K562 (cell line): Measurements from ENCODE around the gene HOXD1. TPM values are rescaled to one million over a fixed set of nuclear protein-coding genes. Genes with fewer than 3 reads are reported as not detected.

Experiments
- ATAC-seq: fragments of 200-7000 bp; cut with Tn5 transposase; 3 replicates; pipeline ENCODE4 v1.9.1; 2020; ENCODE audit warnings: moderate library complexity
- BruUV-seq: library from RNA; stranded (reverse); fragments of 400-500 nt; replicated peaks from 2 replicates; lab custom pipeline; 2021; lab: Mats Ljungman, UMichigan
- CTCF ChIA-PET: fragments of 300-600 bp; formaldehyde crosslinking; extraction: SDS; loops from one replicate; lab custom pipeline; 2021; ENCODE audit warnings: low intra/inter-chr PET ratio; lab: Yijun Ruan, JAX
- POLR2A ChIA-PET: fragments of 300-600, 350-650 bp; sonication (Branson Sonifier 250); formaldehyde crosslinking; extraction: SDS; loops from one replicate; lab custom pipeline; 2021; ENCODE audit warnings: antibody characterized with exemption, inconsistent platforms; lab: Yijun Ruan, JAX
- DNase-seq, 4 experiments: peaks; one replicate each; pipeline versions ENCODE4 v3.0.0 to v3.0.0-alpha.2; 2011 to 2018; ENCODE audit warnings: low spot score in 3 of 4, mixed read lengths in 3 of 4; ENCODE audit errors: extremely low read depth in 1 of 4
- FAIRE-seq: peaks from 2 replicates; lab custom pipeline; 2011; peaks lifted over from hg19 to GRCh38; lab: Jason Lieb, UNC
- H2AFZ ChIP-seq: 2 replicates; pipeline ENCODE4 v1.6.0; 2011; ENCODE audit warnings: low read depth, low read length, control low read depth, inconsistent platforms
- H3K27ac ChIP-seq: fragments of 200-600 bp; 3 replicates; pipeline ENCODE4 v1.8.0; 2011; ENCODE audit warnings: low read depth, mild to moderate bottlenecking, control low read depth, inconsistent platforms, low read length, moderate library complexity, mixed read lengths; ENCODE audit errors: extremely low read depth
- H3K27me3 ChIP-seq, 2 experiments: fragments of 300-600 bp in 1 of 2; 2 replicates in 1 of 2; 3 replicates in 1 of 2; pipeline versions ENCODE4 v1.6.0 to v1.8.0; 2011; ENCODE audit warnings: inconsistent platforms in 2 of 2, low read length in 2 of 2, mild to moderate bottlenecking in 1 of 2, mixed read lengths in 1 of 2, moderate library complexity in 1 of 2; ENCODE audit not compliant: control insufficient read depth in 2 of 2, insufficient read depth in 2 of 2
- H3K36me3 ChIP-seq: fragments of 300-600 bp; 3 replicates; pipeline ENCODE4 v1.8.0; 2011; ENCODE audit warnings: mild to moderate bottlenecking, low read length, inconsistent platforms; ENCODE audit not compliant: control insufficient read depth, insufficient read depth
- H3K4me1 ChIP-seq, 2 experiments: fragments of 200-600 bp in 1 of 2; replicated peaks in 1 of 2; 2 replicates in 1 of 2; 3 replicates in 1 of 2; pipeline versions ENCODE4 v1.5.1 to v1.8.0; 2011; ENCODE audit warnings: inconsistent platforms in 2 of 2, low read length in 2 of 2, mild to moderate bottlenecking in 1 of 2, mixed read lengths in 1 of 2, moderate library complexity in 1 of 2; ENCODE audit not compliant: control insufficient read depth in 2 of 2, insufficient read depth in 2 of 2
- H3K4me2 ChIP-seq: 2 replicates; pipeline ENCODE4 v1.6.1; 2011; ENCODE audit warnings: low read length, control low read depth, inconsistent platforms, mixed read lengths; ENCODE audit not compliant: insufficient read depth
- H3K4me3 ChIP-seq: fragments of 200-600 bp; sonication (generic), shearing (Covaris generic); 2 replicates; pipeline ENCODE4 v1.5.1; 2016; ENCODE audit warnings: control low read depth, inconsistent platforms
- H3K79me2 ChIP-seq: fragments of 200-600 bp; 3 replicates; pipeline ENCODE4 v1.8.0; 2011; ENCODE audit warnings: low read length, inconsistent platforms; ENCODE audit not compliant: control insufficient read depth, insufficient read depth
- H3K9ac ChIP-seq, 2 experiments: 2 replicates each; pipeline versions ENCODE4 v1.6.0 to v1.6.1; 2011; ENCODE audit warnings: low read depth in 2 of 2, low read length in 2 of 2, control low read depth in 1 of 2, inconsistent platforms in 1 of 2, mild to moderate bottlenecking in 1 of 2, mixed read lengths in 1 of 2; ENCODE audit not compliant: insufficient read depth in 1 of 2
- H3K9me1 ChIP-seq: one replicate; pipeline ENCODE4 v1.6.0; 2011; ENCODE audit warnings: inconsistent platforms, mild to moderate bottlenecking, low read length, moderate library complexity; ENCODE audit not compliant: control insufficient read depth, insufficient read depth
- H3K9me3 ChIP-seq: replicated peaks from 2 replicates; pipeline ENCODE4 v1.5.1; 2011; ENCODE audit warnings: low read depth, low read length, inconsistent platforms; ENCODE audit not compliant: control insufficient read depth, insufficient read depth
- H4K20me1 ChIP-seq: replicated peaks from 2 replicates; pipeline ENCODE4 v1.6.1; 2011; ENCODE audit warnings: low read length, inconsistent platforms, mixed read lengths; ENCODE audit not compliant: control insufficient read depth, insufficient read depth
- ERF ChIP-seq: fragments of 450-650 bp; formaldehyde crosslinking; IDR thresholded peaks from 2 replicates; pipeline ENCODE4 v1.4.0; 2020; ENCODE audit warnings: mild to moderate bottlenecking, mixed read lengths
- FOXK2 ChIP-seq, 2 experiments: fragments of 450-650 bp; IDR thresholded peaks in 1 of 2; conservative IDR thresholded peaks in 1 of 2; 2 replicates each; pipeline ENCODE4 v1.6.1; 2016; ENCODE audit warnings: low read depth in 2 of 2, mild to moderate bottlenecking in 1 of 2
- GTF2E2 ChIP-seq: fragments of 200-800 bp; sonication (Bioruptor generic); IDR thresholded peaks from 2 replicates; pipeline ENCODE4 v1.6.1; 2016; ENCODE audit warnings: missing genetic modification characterization, missing compliant biosample characterization
- NBN ChIP-seq: fragments of 450-650 bp; IDR thresholded peaks from 2 replicates; pipeline ENCODE4 v1.6.1; 2016; ENCODE audit warnings: low read depth, mild to moderate bottlenecking
- ZNF41 ChIP-seq: fragments of 250-450 bp; sonication (Bioruptor Pico); conservative IDR thresholded peaks from 2 replicates; pipeline ENCODE4 v1.4.0; 2020; ENCODE audit warnings: mild to moderate bottlenecking
- ZNF785 ChIP-seq: fragments of 250-450 bp; sonication (Bioruptor Pico); IDR thresholded peaks from 2 replicates; pipeline ENCODE4 v1.4.0; 2020; ENCODE audit warnings: mild to moderate bottlenecking
- WGBS: fragments of 100-300 bp; shearing (Covaris generic); methylation state at CpG from one replicate; pipeline ENCODE4 v1.1.6; 2016; ENCODE audit warnings: low coverage, mixed read lengths; ENCODE audit not compliant: insufficient coverage; ENCODE audit errors: missing lambda C conversion rate; 5-methylcytosine and 5-hydroxymethylcytosine counted together
- in situ Hi-C: fragments of 300-500 bp; cut with MboI; formaldehyde crosslinking; loops from 4 replicates; pipeline ENCODE4 v1.15.0; 2018; ENCODE audit warnings: inconsistent platforms, mixed read lengths
- intact Hi-C: fragments of 100-400 bp; cut with micrococcal nuclease; formaldehyde crosslinking; loops from 2 replicates; pipeline ENCODE4 v1.14.2; 2022
- polyA plus RNA-seq, 8 experiments: library from polyadenylated mRNA; depleted of rRNA in 4 of 8; stranded (reverse) in 5 of 8; unstranded in 3 of 8; fragments of >200 nt; fragmentation: Nextera tagmentation in 2 of 8; fragmentation: Illumina TruSeq in 1 of 8; extraction: Ambion mirVana in 2 of 8; extraction: Trizol in 1 of 8; gene quantifications; 2 replicates each; pipeline versions ENCODE4 v1.2.1 to v1.2.3, GENCODE V29; 2011 to 2014; ENCODE audit warnings: inconsistent platforms in 1 of 8, missing spikeins in 1 of 8
- total RNA-seq, 7 experiments: library from RNA; depleted of rRNA in 6 of 7; stranded (reverse); fragments of >200 nt in 6 of 7; fragmentation: Illumina TruSeq in 2 of 7; extraction: Trizol in 2 of 7; gene quantifications; 2 replicates each; pipeline versions ENCODE4 v1.2.1 to v1.2.3, GENCODE V29; 2011 to 2021; ENCODE audit warnings: low replicate concordance in 1 of 7
- TF ChIP-seq, protein P1 (sequence below): sonication (generic); formaldehyde crosslinking; IDR thresholded peaks from 2 replicates; pipeline ENCODE4 v1.8.0; 2023; ENCODE audit warnings: mild to moderate bottlenecking, missing genetic modification reagents
- TF ChIP-seq, protein P2 (sequence below): fragments of 250-450 bp; sonication (Bioruptor Pico); IDR thresholded peaks from 2 replicates; pipeline ENCODE4 v1.4.0; 2020; ENCODE audit warnings: mild to moderate bottlenecking, moderate library complexity, borderline replicate concordance
- TF ChIP-seq, protein P3 (sequence below): fragments of 450-650 bp; IDR thresholded peaks from 2 replicates; pipeline ENCODE4 v1.6.1; 2017; ENCODE audit warnings: antibody characterized with exemption, mild to moderate bottlenecking

Gene HOXD1
- total and polyA plus RNA-seq, 9 of the 15 experiments (the other 6 are each of a cell fraction or from before 2014, with no cell fraction given): not detected

DNA sequence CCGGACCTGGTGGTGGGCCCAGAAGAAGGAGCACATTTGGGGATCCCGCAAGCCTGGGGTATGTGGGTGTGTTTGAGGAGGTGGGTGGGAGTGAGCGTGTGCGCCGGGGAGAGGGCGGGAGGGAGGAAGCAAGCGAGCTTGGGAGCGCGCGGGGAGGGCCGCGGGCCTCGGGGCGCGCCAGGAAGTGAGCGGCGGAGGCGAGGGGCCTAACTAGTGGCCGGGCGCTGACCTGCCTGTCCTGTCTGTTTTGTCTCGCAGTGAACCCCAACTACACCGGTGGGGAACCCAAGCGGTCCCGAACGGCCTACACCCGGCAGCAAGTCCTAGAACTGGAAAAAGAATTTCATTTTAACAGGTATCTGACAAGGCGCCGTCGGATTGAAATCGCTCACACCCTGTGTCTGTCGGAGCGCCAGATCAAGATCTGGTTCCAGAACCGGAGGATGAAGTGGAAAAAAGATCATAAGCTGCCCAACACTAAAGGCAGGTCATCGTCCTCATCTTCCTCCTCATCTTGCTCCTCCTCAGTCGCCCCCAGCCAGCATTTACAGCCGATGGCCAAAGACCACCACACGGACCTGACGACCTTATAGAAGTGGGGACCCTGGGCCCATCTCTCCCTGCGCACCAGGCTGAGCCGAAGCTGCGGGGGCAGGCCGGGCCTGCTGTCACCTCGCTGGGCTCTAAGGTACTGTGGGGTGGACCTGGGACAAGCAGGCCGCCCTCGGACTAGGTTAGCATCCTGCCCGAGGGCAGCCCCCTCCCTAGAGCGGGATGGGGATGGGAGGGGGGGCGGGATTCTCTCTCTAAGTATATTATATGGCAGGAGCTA lies 35.9 kb upstream of the HOXD1 start:
- TF ChIP-seq NBN (no peak), ERF (no peak), GTF2E2 (tag) (no peak), ZNF41 (no peak), ZNF785 (CRISPR knock-in tag) (no peak), FOXK2 (conservative IDR thresholded peaks at IDR 0.05 in 1 of 2, IDR thresholded peaks at IDR 0.05 in 1 of 2; ENCODE audit: low read depth in 2 of 2) (no peak)
- TF ChIP-seq, protein P1, sequence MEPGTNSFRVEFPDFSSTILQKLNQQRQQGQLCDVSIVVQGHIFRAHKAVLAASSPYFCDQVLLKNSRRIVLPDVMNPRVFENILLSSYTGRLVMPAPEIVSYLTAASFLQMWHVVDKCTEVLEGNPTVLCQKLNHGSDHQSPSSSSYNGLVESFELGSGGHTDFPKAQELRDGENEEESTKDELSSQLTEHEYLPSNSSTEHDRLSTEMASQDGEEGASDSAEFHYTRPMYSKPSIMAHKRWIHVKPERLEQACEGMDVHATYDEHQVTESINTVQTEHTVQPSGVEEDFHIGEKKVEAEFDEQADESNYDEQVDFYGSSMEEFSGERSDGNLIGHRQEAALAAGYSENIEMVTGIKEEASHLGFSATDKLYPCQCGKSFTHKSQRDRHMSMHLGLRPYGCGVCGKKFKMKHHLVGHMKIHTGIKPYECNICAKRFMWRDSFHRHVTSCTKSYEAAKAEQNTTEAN (CRISPR knock-in tag): no peak
- TF ChIP-seq, protein P2, sequence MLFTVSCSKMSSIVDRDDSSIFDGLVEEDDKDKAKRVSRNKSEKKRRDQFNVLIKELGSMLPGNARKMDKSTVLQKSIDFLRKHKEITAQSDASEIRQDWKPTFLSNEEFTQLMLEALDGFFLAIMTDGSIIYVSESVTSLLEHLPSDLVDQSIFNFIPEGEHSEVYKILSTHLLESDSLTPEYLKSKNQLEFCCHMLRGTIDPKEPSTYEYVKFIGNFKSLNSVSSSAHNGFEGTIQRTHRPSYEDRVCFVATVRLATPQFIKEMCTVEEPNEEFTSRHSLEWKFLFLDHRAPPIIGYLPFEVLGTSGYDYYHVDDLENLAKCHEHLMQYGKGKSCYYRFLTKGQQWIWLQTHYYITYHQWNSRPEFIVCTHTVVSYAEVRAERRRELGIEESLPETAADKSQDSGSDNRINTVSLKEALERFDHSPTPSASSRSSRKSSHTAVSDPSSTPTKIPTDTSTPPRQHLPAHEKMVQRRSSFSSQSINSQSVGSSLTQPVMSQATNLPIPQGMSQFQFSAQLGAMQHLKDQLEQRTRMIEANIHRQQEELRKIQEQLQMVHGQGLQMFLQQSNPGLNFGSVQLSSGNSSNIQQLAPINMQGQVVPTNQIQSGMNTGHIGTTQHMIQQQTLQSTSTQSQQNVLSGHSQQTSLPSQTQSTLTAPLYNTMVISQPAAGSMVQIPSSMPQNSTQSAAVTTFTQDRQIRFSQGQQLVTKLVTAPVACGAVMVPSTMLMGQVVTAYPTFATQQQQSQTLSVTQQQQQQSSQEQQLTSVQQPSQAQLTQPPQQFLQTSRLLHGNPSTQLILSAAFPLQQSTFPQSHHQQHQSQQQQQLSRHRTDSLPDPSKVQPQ (CRISPR knock-in tag): no peak
- TF ChIP-seq, protein P3, sequence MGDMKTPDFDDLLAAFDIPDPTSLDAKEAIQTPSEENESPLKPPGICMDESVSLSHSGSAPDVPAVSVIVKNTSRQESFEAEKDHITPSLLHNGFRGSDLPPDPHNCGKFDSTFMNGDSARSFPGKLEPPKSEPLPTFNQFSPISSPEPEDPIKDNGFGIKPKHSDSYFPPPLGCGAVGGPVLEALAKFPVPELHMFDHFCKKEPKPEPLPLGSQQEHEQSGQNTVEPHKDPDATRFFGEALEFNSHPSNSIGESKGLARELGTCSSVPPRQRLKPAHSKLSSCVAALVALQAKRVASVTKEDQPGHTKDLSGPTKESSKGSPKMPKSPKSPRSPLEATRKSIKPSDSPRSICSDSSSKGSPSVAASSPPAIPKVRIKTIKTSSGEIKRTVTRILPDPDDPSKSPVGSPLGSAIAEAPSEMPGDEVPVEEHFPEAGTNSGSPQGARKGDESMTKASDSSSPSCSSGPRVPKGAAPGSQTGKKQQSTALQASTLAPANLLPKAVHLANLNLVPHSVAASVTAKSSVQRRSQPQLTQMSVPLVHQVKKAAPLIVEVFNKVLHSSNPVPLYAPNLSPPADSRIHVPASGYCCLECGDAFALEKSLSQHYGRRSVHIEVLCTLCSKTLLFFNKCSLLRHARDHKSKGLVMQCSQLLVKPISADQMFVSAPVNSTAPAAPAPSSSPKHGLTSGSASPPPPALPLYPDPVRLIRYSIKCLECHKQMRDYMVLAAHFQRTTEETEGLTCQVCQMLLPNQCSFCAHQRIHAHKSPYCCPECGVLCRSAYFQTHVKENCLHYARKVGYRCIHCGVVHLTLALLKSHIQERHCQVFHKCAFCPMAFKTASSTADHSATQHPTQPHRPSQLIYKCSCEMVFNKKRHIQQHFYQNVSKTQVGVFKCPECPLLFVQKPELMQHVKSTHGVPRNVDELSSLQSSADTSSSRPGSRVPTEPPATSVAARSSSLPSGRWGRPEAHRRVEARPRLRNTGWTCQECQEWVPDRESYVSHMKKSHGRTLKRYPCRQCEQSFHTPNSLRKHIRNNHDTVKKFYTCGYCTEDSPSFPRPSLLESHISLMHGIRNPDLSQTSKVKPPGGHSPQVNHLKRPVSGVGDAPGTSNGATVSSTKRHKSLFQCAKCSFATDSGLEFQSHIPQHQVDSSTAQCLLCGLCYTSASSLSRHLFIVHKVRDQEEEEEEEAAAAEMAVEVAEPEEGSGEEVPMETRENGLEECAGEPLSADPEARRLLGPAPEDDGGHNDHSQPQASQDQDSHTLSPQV: no peak
- Histone ChIP-seq H3K4me3 (no peak overlapping the region), H3K27ac (no peak overlapping the region), H3K27me3 (peaks cover 72 to 79% of the 10 kb centered on the region in 2 experiments), H3K9me1 (no peaks in the 10 kb centered on the region), H2AFZ (no peak overlapping the region), H3K4me2 (no peak overlapping the region), H3K79me2 (no peaks in the 10 kb centered on the region), H3K36me3 (no peaks in the 10 kb centered on the region), H4K20me1 (no peaks in the 10 kb centered on the region), H3K9ac (no peak overlapping the region), H3K9me3 (no peaks in the 10 kb centered on the region), H3K4me1 (peaks cover 0 to 13% of the 10 kb centered on the region in 2 experiments; a peak in 1 of 5 replicates)
- ChIA-PET CTCF (no interaction called here), POLR2A (interaction anchor here (1.0 kb wide), 1 partner anchor 9 kb away, joined by 3 read pairs; no protein-coding TSS in a partner anchor)
- in situ Hi-C loops: no loop called here
- BruUV-seq: no TSS peak
- intact Hi-C loops: no loop called here
- ATAC-seq: no peak
- WGBS: 8% methylated on average over 38 of the region's 48 CpGs
- no peak for DNase-seq
- FAIRE-seq: no peak
